ENCODE results near the gene USP16. TPM values are rescaled to one million over a fixed set of nuclear protein-coding genes. Genes with fewer than 3 reads are reported as not detected.

The USP16 gene
- total RNA-seq, 4 donors from 2014 or later, result 26.2 to 64.7 (median 43.0) TPM

DNA sequence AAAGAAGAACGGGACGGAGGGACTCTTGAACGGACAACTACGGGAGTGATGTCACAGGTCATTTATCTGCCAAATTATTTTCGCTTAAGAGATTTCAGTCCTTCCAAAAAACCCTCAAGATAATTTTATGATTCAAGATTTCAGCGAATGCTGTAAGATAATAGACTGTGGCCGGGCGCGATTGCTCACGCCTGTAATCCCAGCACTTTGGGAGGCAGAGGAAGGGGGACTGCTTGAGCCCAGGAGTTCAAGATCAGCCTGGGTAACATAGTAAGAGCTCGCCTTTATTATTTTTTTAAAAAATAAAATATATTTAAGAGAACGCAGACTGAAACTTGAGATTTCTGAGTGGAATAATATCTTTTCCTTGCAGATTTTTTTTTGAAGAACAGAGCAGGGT, 5.9 kb upstream of the USP16 start:
- TF ChIP-seq, protein P1, sequence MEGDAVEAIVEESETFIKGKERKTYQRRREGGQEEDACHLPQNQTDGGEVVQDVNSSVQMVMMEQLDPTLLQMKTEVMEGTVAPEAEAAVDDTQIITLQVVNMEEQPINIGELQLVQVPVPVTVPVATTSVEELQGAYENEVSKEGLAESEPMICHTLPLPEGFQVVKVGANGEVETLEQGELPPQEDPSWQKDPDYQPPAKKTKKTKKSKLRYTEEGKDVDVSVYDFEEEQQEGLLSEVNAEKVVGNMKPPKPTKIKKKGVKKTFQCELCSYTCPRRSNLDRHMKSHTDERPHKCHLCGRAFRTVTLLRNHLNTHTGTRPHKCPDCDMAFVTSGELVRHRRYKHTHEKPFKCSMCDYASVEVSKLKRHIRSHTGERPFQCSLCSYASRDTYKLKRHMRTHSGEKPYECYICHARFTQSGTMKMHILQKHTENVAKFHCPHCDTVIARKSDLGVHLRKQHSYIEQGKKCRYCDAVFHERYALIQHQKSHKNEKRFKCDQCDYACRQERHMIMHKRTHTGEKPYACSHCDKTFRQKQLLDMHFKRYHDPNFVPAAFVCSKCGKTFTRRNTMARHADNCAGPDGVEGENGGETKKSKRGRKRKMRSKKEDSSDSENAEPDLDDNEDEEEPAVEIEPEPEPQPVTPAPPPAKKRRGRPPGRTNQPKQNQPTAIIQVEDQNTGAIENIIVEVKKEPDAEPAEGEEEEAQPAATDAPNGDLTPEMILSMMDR (IDR thresholded peaks at IDR 0.05; ENCODE audit: low read depth), result no peak

DNA sequence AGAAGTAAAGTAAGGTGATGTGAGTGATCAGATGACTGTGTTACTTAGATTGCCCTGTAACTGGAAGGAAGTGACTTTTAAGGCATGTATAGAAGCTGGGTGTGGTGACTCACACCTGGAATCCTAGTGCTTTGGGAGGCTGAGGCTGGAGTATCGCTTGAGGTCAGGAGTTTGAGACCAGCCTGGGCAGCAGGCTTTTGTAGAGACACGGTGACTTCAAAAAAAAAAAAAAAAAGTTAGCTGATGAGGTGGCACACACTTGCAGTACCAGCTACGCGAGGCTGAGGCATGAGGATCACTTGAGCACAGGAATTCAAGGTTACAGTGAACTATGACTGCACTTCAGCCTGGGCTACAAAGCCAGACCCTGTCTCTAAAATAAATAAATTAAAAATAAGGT, 2.3 kb upstream of the USP16 start:
- TF ChIP-seq, protein P1 (IDR thresholded peaks at IDR 0.05; ENCODE audit: low read depth), result no peak

DNA sequence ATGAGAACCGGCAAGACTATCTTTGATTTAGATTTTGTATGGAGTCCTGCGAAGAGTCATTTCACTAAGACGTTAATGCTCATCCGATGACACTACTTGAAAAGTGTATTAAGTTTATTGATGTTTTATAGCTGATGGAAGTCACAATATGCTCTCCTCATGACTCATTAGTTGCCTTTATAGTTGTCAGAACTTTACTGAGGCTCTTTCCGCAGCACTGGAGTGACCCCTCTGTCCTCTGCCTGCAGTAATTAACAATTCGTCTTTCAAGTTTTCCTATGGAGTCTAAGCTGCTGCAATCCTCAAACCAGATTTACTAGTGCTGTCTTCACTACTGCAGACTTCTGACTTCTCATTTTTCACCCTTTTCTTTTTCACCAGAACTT, 853 bp downstream of the USP16 start:
- TF ChIP-seq, protein P1 (IDR thresholded peaks at IDR 0.05; ENCODE audit: low read depth), result no peak

DNA sequence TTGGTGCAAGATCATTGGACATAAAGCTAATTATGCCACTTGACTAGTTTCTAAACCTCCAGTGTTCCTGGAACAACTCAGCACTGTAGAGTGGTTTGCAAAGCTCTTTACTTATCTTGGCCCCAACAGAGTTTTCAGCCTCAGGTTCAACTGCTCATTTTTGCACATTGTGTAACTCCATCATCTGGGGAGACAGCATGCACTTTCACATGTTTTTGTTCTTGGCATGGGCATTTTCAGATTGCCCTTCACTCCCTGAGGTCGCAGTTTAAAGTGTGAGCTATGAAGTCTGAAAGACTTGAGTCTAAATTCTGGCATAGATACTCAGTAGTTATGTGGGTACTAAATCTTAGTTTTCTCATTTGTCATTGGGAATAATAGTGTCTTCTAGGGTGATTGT, 5.1 kb downstream of the USP16 start:
- TF ChIP-seq, protein P1 (IDR thresholded peaks at IDR 0.05; ENCODE audit: low read depth), result no peak

DNA sequence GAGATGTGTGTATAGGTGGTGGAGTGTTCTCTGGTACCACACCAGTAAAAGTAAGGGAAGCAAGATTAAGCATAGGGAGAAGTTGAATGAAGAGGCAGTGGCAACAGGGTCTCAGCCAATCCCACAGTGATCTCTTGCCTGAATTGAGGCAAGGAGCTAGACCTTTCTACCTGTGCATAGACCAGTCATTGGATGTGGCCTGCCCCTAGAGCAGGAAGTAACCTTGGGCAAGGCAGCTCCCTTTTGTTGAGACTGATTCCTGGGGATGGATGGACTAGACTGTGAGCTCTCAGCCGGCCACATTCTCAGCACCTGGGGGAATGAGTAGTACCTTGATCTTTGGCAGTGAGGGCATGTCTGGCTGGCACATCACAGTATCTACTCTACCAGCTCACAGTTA, 6.4 kb downstream of the USP16 start:
- TF ChIP-seq, protein P1 (IDR thresholded peaks at IDR 0.05; ENCODE audit: low read depth), result no peak

DNA sequence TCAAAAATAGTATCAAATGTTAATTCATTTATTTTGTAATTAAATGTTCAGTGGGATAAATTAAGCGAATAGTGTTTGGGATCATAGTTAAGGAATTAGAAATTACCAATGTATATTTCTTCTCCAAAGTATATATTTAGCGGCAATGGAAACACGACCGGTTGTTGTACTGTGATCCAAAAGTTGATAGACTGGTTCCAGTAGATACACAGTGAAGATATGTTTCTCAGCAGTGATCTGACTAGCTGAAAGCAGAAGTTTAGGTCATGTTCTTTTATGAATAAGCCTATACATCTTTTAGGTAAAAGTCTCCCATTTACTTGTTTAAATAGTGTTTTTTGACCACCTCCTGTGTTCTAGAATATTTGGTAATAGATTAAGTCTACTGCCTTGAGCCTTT, 8.8 kb downstream of the USP16 start:
- TF ChIP-seq, protein P1 (IDR thresholded peaks at IDR 0.05; ENCODE audit: low read depth), result no peak

DNA sequence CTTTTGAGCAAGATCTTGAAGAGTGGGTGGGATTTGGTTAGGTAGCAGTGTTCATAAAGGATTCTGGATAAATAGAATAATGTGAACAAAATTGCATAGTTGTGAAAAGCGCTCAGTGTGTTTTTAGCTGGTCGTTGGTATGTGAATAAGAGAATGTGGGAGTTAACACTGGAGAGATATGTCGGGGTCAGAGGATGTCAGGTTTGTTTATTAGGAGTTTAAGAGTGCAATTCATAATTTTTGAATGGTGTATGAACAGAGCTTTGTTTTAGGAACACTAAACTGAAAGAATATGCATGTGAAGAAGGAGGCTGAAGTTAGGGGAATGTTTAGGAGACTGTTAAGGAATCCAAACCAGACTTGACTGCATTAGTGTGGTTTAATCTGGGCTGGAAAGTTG, 9.4 kb downstream of the USP16 start:
- TF ChIP-seq, protein P1 (IDR thresholded peaks at IDR 0.05; ENCODE audit: low read depth), result no peak

All from subcutaneous adipose tissue (tissue), 4 donors.